ENCODE data around the gene ZNF784. TPM values are rescaled to one million over a fixed set of nuclear protein-coding genes. Genes with fewer than 3 reads are reported as not detected.

The ZNF784 gene, protein sequence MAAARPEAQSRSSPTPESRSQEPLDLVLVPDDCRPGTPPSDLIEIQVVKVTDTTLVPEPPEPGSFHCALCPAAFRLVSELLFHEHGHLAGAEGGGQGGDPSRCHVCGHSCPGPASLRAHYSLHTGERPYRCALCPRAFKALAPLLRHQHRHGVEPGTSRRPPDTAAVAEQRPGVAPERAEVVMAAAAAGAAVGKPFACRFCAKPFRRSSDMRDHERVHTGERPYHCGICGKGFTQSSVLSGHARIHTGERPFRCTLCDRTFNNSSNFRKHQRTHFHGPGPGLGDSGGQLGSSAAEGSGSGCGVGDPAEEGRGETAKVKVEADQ
- polyA plus RNA-seq = 10 to 100 TPM in 3 of 4 donors, 1 to 10 TPM in 1; 9.5 to 16.3 (median 11.0) TPM
- long read RNA-seq, donor 1, transcript ZNF784-201 (2 exons, 2,021 nt) = major isoform, 5 of 5 reads
- long read RNA-seq, donor 1, partial matches to known transcripts = 0 of 5 reads
- long read RNA-seq, donor 1, other reads (novel, unspliced or antisense) = 0 of 5 reads
- long read RNA-seq, donor 2, partial matches to known transcripts = 0 of 1 reads
- long read RNA-seq, donor 2, other reads (novel, unspliced or antisense) = 0 of 1 reads
- long read RNA-seq, donor 3, partial matches to known transcripts = 0 of 2 reads
- long read RNA-seq, donor 3, other reads (novel, unspliced or antisense) = 0 of 2 reads
- long read RNA-seq, donor 4 = 0 reads
- long read RNA-seq, donor 5 = 0 reads
- long read RNA-seq, donor 6, partial matches to known transcripts = 0 of 4 reads
- long read RNA-seq, donor 6, other reads (novel, unspliced or antisense) = 0 of 4 reads
- long read RNA-seq, donor 7, partial matches to known transcripts = 73 of 77 reads
- long read RNA-seq, donor 7, other reads (novel, unspliced or antisense) = 0 of 77 reads
- long read RNA-seq, donor 8, partial matches to known transcripts = 0 of 1 reads
- long read RNA-seq, donor 8, other reads (novel, unspliced or antisense) = 0 of 1 reads
- long read RNA-seq, donor 9, partial matches to known transcripts = 0 of 1 reads
- long read RNA-seq, donor 9, other reads (novel, unspliced or antisense) = 0 of 1 reads
- long read RNA-seq, donor 10, partial matches to known transcripts = 0 of 3 reads
- long read RNA-seq, donor 10, other reads (novel, unspliced or antisense) = 0 of 3 reads

DNA sequence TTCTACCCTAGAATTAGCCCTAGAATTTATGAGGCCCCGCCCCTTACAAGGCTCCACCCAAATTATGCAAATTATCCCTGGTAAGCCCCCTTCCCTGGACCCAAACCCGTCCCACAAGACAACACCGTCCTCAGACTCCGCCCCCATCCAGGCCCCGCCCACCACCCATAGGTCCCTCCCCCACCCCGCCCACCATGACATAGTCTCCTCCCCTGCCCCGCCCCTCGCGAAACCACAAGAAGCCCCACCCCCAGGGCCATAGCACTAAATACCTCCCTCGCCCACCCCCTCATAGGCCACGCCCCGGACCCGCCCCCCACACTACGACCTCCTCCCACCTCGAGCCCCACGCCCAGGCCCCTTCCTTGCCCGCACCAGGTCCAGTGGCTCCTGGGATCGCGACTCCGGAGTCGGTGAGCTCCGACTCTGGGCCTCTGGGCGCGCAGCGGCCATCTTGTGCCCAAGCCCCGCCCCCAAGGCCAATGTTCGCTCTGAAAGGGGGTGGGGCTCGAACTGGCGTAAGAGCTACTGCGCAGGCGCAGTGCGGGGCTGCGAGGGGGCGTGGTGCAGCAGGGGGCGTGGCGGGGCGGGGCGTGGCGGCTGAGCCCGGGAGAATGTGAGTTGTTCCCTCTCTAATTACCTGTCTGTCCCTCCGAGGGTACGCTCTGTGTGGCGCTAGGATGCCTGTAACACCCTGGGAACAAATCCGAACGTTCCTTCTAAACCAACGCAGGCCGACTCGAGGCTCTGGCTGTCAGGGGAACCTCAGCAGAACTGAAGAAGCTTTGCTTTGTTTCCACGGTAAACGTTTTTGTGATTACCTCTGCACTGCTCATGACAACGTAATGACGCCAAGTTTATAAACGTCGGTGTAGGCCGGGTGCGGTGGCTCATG, at the start of gene ZNF784:
TSS of gene ZNF784 (minus strand) at position 458 of the 895 bp plus-strand sequence. CDS start at position 453, 5 bp downstream.
- no peak for FAIRE-seq
- peaks cover 0 to 30% (median 0%) of the 10 kb centered on the region in 3 donors for H3K36me3 ChIP-seq (ENCODE audit: control insufficient read depth in 3 of 3, insufficient read depth in 2 of 3, low read depth in 1 of 3, low read length in 3 of 3)
- no peaks in the 10 kb centered on the region for H3K27me3 ChIP-seq (ENCODE audit: control insufficient read depth in 3 of 3, insufficient read depth in 3 of 3, low read length in 3 of 3)
- H3K4me3 ChIP-seq (ENCODE audit: low read depth in 1 of 3, low read length in 3 of 3) = peak within 1 kb of the TSS; percentile 51 to 67 (median 67)
- 0 to 1% (median 0%) methylated on average over 50 to 56 of the region's 56 CpGs for WGBS, 3 donors
- peak within 1 kb of the TSS; percentile 86 to 98 (median 91) for H3K27ac ChIP-seq (ENCODE audit: low read depth in 1 of 3, low read length in 2 of 3)
- DNase-seq = peak; percentile 92 to 96
- H3K4me1 ChIP-seq (ENCODE audit: control insufficient read depth in 3 of 3, insufficient read depth in 2 of 3, low read depth in 1 of 3, low read length in 2 of 3) = peaks cover 4 to 13% (median 5%) of the 10 kb centered on the region in 3 donors
- no peaks in the 10 kb centered on the region for H3K9me3 ChIP-seq (ENCODE audit: control insufficient read depth in 2 of 2, insufficient read depth in 1 of 2, low read depth in 1 of 2, low read length in 1 of 2)

DNA sequence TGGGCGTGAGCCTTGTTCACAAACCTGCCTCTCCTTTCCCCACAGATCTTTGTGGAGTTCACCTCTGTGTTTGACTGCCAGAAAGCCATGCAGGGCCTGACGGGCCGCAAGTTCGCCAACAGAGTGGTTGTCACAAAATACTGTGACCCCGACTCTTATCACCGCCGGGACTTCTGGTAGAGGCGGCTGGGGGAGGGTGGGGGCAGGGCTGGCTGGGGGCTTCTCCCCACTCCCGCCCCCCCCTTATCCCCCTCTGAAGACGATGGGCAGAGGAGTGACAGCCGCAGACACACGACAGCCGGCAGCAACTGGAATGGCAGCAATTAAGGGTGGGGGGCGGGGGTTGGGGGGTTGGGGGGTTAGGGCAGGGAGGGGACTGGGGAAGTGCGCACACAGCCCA, 49.5 kb upstream of the ZNF784 start:
- WGBS, 3 donors = 72 to 76% (median 73%) methylated on average over 8 to 15 of the region's 15 CpGs
- H3K36me3 ChIP-seq (ENCODE audit: control insufficient read depth in 3 of 3, insufficient read depth in 2 of 3, low read depth in 1 of 3, low read length in 3 of 3) = peaks cover 20 to 62% (median 21%) of the 10 kb centered on the region in 3 donors

DNA sequence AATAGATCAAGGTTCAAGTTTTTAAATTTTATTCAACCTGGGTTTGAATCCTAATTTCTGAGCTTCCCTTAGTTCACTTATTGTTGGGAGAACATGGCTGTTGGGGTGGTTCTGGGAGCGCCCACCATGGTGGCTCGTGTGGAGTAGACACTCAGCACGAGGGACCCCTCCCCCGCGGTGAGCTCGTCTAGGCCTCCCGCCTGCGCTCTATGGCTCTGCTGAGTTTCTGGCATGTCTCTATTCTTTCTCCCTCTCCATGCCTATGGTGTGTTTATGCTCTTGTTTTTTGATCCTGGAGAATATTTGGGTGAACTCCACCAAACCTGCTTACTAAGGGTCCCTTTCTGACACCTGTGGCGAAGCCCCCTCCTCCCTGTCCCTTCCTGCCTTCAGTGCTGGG, 49.1 kb upstream of the ZNF784 start:
- H3K36me3 ChIP-seq (ENCODE audit: control insufficient read depth in 3 of 3, insufficient read depth in 2 of 3, low read depth in 1 of 3, low read length in 3 of 3) = peaks cover 19 to 62% (median 26%) of the 10 kb centered on the region in 3 donors
- DNase-seq (no peak), FAIRE-seq (no peak)
- peaks cover 4 to 31% (median 11%) of the 10 kb centered on the region in 3 donors for H3K4me1 ChIP-seq (ENCODE audit: control insufficient read depth in 3 of 3, insufficient read depth in 2 of 3, low read depth in 1 of 3, low read length in 2 of 3)
- H3K27me3 ChIP-seq (ENCODE audit: control insufficient read depth in 3 of 3, insufficient read depth in 3 of 3, low read length in 3 of 3) = no peaks in the 10 kb centered on the region
- H3K9me3 ChIP-seq (ENCODE audit: control insufficient read depth in 2 of 2, insufficient read depth in 1 of 2, low read depth in 1 of 2, low read length in 1 of 2) = no peaks in the 10 kb centered on the region
- H3K4me3 ChIP-seq (ENCODE audit: low read depth in 1 of 3, low read length in 3 of 3) = no peak overlapping the region
- 80 to 82% (median 81%) methylated on average over 9 of the region's 9 CpGs for WGBS, 3 donors
- H3K27ac ChIP-seq (ENCODE audit: low read depth in 1 of 3, low read length in 2 of 3) = no peak overlapping the region

More for the DNA sequence above, 49.5 kb upstream of the ZNF784 start:
- DNase-seq = no peak
- FAIRE-seq = no peak
- no peaks in the 10 kb centered on the region for H3K9me3 ChIP-seq (ENCODE audit: control insufficient read depth in 2 of 2, insufficient read depth in 1 of 2, low read depth in 1 of 2, low read length in 1 of 2)
- no peak overlapping the region for H3K4me3 ChIP-seq (ENCODE audit: low read depth in 1 of 3, low read length in 3 of 3)
- no peaks in the 10 kb centered on the region for H3K27me3 ChIP-seq (ENCODE audit: control insufficient read depth in 3 of 3, insufficient read depth in 3 of 3, low read length in 3 of 3)
- H3K4me1 ChIP-seq (ENCODE audit: control insufficient read depth in 3 of 3, insufficient read depth in 2 of 3, low read depth in 1 of 3, low read length in 2 of 3) = peaks cover 5 to 34% (median 11%) of the 10 kb centered on the region in 3 donors
- H3K27ac ChIP-seq (ENCODE audit: low read depth in 1 of 3, low read length in 2 of 3) = no peak overlapping the region

DNA sequence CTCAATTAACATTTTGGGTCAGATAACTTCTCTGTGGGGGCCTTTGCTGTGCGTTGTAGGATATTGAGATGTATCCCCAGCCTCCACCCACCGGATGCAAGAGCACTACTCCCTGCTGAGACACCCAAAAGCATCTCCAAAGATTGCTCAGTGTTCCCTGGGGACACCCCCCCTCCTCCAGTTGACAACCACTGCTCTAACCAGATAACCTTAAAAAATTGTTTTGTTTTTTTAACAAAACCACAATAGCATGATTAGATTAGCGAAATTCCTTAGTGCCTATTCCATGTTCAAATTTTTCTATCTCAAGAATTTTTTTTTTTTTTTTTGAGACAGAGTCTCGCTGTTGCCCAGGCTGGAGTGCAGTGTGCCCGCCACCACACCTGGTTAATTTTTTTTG, 48.1 kb upstream of the ZNF784 start:
- Histone ChIP-seq H3K36me3 (ENCODE audit: control insufficient read depth in 3 of 3, insufficient read depth in 2 of 3, low read depth in 1 of 3, low read length in 3 of 3) (peaks cover 19 to 65% (median 27%) of the 10 kb centered on the region in 3 donors), H3K4me1 (ENCODE audit: control insufficient read depth in 3 of 3, insufficient read depth in 2 of 3, low read depth in 1 of 3, low read length in 2 of 3) (peaks cover 0 to 28% (median 8%) of the 10 kb centered on the region in 3 donors)

DNA sequence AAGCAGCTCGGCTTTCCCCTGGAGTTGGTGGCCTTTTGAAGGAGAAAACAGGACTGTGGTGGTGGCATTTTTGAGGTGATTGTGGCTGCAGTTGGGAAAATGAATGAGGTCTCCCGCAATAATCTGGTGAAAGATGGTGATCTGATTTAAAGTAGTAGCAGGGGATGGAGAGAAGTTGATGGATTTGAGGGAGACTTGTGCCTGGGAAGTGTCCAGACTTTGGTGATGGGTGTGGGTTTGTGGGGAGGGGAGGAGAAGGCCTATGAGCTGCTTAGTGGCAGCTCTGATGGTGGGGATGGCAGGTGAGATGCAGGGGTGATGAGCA, 46.6 kb upstream of the ZNF784 start:
- Histone ChIP-seq H3K4me3 (ENCODE audit: low read depth in 1 of 3, low read length in 3 of 3) (no peak overlapping the region), H3K27ac (ENCODE audit: low read depth in 1 of 3, low read length in 2 of 3) (no peak overlapping the region), H3K4me1 (ENCODE audit: control insufficient read depth in 3 of 3, insufficient read depth in 2 of 3, low read depth in 1 of 3, low read length in 2 of 3) (peaks cover 2 to 29% (median 6%) of the 10 kb centered on the region in 3 donors), H3K36me3 (ENCODE audit: control insufficient read depth in 3 of 3, insufficient read depth in 2 of 3, low read depth in 1 of 3, low read length in 3 of 3) (peaks cover 29 to 73% (median 30%) of the 10 kb centered on the region in 3 donors), H3K27me3 (ENCODE audit: control insufficient read depth in 3 of 3, insufficient read depth in 3 of 3, low read length in 3 of 3) (no peaks in the 10 kb centered on the region), H3K9me3 (ENCODE audit: control insufficient read depth in 2 of 2, insufficient read depth in 1 of 2, low read depth in 1 of 2, low read length in 1 of 2) (no peaks in the 10 kb centered on the region)
- FAIRE-seq = no peak
- DNase-seq = no peak
- 59 to 73% (median 62%) methylated on average over 2 of the region's 2 CpGs for WGBS, 3 donors

More for the DNA sequence above, 48.1 kb upstream of the ZNF784 start:
- Histone ChIP-seq H3K4me3 (ENCODE audit: low read depth in 1 of 3, low read length in 3 of 3) (no peak overlapping the region), H3K27me3 (ENCODE audit: control insufficient read depth in 3 of 3, insufficient read depth in 3 of 3, low read length in 3 of 3) (no peaks in the 10 kb centered on the region), H3K27ac (ENCODE audit: low read depth in 1 of 3, low read length in 2 of 3) (no peak overlapping the region), H3K9me3 (ENCODE audit: control insufficient read depth in 2 of 2, insufficient read depth in 1 of 2, low read depth in 1 of 2, low read length in 1 of 2) (no peaks in the 10 kb centered on the region)
- DNase-seq (no peak), FAIRE-seq (no peak)
- WGBS, 3 donors = 84 to 86% (median 86%) methylated on average over 5 of the region's 5 CpGs

DNA sequence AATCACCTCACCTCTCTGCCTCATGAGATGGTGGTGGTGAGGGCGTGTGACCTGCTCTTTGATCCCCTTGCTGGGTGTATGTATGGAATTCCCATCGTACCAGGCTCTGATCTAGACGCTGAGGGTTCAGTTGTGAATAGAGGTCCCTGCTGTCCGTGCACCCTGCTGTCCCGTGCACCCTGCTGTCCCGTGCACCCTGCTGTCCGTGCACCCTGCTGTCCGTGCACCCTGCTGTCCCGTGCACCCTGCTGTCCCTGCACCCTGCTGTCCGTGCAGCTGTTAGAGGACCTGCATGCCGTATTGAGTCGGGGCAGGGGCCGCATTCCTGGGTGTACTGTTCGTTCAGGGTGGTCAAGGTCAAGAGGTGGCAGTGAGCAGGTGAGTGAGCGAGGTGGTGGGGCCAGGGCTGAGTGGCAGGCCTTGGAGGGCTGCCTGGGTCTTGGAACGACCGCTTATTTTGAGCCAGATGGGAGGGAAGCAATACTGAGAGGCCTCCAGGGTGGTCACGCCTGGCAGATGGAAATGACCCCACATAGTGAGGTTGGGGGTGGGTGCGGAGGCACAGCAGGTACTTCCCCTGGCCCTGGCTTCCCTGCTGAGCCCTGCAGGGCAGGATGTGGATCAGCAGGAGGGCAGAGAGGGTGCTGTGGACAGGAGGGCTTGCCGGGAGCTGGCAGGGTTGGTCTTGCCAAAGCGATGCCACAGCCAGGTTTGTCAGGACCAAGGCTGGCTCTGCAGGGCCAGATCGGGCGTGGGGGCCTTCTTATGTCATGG, 46.1 kb upstream of the ZNF784 start:
- 71 to 77% (median 74%) methylated on average over 23 of the region's 23 CpGs for WGBS, 3 donors
- H3K27me3 ChIP-seq (ENCODE audit: control insufficient read depth in 3 of 3, insufficient read depth in 3 of 3, low read length in 3 of 3) = no peaks in the 10 kb centered on the region
- no peak overlapping the region for H3K27ac ChIP-seq (ENCODE audit: low read depth in 1 of 3, low read length in 2 of 3)
- H3K36me3 ChIP-seq (ENCODE audit: control insufficient read depth in 3 of 3, insufficient read depth in 2 of 3, low read depth in 1 of 3, low read length in 3 of 3) = peaks cover 30 to 79% (median 33%) of the 10 kb centered on the region in 3 donors
- no peaks in the 10 kb centered on the region for H3K9me3 ChIP-seq (ENCODE audit: control insufficient read depth in 2 of 2, insufficient read depth in 1 of 2, low read depth in 1 of 2, low read length in 1 of 2)
- no peak overlapping the region for H3K4me3 ChIP-seq (ENCODE audit: low read depth in 1 of 3, low read length in 3 of 3)
- FAIRE-seq = no peak
- peaks cover 2 to 29% (median 6%) of the 10 kb centered on the region in 3 donors for H3K4me1 ChIP-seq (ENCODE audit: control insufficient read depth in 3 of 3, insufficient read depth in 2 of 3, low read depth in 1 of 3, low read length in 2 of 3)
- no peak for DNase-seq
